GM21737 (cell line): ENCODE data around the gene PACSIN2.

ENCODE experiments used
- ATAC-seq: cut with Tn5 transposase; IDR thresholded peaks from one replicate; pipeline ENCODE4 v1.9.1; 2021; ENCODE audit warnings: mild to moderate bottlenecking, moderate library complexity; ENCODE audit not compliant: unreplicated experiment

Gene PACSIN2

DNA sequence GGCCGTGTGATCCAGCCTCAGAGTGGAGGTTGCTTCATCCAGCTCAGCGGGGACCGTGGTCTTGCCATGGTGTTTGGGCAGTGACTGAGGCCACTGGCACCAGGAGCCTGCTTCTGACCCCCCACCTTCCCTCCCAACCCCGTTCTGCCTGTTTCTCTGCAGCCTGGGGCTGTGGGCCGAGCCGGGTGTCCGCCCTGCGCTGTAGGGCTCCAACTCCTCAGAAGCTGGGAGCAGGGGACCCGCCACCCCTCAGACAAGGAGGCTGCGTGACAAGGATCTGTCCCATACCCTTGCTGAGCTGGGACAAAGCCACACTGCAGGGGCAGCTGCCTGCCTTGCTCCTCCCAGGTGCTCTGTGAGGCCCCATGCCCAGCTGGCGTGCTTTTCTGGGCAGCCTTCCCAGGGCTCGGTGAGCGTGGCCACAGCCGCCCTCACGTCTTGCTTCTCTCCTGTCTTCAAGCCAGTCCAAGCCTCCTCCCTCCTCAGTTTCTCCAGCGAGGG lies 146.1 kb downstream of the PACSIN2 start:
- ATAC-seq, result no peak

- no peak for ATAC-seq
Measured at GRCh38 chr22:42866100-42866499, 148.8 kb downstream of the PACSIN2 start.

DNA sequence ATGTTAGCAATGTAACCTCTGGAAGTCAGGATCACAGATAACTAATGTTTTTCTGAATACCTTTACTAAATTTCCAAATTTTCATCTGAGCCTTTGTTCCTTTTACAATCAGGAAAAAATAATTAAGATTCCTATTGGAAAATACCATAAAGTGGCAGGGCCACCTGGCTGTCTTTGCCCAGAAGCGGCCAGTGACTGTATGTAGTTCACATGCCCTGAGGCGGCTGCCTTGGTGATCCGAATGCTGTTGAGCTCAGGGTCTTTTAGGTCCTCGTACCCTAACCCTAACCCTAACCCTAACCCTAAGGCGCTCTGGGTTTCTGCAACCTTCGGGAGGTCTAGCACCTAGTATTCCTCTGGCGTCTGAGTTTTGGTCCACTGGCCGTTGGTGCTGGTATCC lies 149.4 kb downstream of the PACSIN2 start:
- ATAC-seq, result no peak

DNA sequence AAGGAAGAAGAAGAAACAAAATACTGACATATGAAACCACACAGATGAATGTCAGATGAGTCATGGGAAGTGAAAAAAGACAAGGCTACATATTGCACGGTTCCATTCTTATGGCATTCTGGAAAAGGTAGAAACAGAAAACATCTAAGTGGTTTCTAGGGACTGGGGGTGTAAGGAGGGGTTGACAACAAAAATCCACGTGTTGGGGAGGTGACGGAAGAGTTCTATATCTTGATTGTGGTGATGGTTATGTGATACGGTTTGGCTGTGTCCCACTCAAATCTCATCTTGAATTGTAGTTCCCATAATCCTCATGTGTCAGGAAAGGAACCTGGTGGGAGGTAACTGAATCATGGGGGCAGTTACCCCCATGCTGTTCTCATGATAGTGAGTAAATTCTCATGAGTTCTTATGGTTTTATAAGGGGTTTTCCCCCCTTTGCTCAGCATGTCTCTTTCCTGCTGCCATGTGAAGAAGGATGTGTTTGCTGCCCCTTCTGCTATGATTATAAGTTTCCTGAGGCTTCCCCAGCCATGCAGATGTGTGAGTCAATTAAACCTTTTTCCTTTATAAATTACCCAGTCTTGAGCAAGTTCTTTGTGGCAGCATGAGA lies 151.5 kb downstream of the PACSIN2 start:
- no peak for ATAC-seq

DNA sequence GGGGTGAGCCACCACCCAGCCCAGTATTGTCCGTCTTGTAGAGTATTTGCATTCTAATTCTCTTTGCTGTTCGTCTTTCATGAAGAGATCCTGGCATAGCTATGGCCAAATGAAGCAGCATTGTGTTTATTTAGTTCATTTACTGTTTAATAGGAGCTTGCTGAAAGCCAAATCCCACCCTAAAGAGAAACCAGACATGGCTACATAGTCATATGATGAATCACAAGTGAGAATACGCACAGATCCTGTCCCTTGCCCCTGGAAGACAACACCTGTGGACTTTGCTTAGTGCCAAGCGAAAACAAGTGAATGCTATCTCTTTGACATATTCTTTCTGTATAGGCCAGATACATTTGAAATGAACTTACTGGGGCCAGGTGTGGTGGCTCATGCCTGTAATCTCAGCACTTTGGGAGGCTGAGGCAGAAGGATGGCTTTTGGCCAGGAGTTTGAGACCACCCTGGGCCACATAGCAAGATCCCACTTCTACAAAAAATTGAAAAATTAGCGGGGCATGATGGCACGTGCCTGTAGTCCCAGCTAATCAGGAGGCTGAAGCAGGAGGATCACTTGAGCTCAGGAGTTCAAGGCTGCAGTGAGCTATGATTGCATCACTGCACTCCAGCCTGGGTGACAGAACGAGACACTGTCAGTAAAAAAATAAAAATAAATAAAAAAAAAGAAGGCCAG lies 152.8 kb downstream of the PACSIN2 start:
- no peak for ATAC-seq

- no peak for ATAC-seq
Measured at GRCh38 chr22:42860968-42861367, 154.0 kb downstream of the PACSIN2 start.

DNA sequence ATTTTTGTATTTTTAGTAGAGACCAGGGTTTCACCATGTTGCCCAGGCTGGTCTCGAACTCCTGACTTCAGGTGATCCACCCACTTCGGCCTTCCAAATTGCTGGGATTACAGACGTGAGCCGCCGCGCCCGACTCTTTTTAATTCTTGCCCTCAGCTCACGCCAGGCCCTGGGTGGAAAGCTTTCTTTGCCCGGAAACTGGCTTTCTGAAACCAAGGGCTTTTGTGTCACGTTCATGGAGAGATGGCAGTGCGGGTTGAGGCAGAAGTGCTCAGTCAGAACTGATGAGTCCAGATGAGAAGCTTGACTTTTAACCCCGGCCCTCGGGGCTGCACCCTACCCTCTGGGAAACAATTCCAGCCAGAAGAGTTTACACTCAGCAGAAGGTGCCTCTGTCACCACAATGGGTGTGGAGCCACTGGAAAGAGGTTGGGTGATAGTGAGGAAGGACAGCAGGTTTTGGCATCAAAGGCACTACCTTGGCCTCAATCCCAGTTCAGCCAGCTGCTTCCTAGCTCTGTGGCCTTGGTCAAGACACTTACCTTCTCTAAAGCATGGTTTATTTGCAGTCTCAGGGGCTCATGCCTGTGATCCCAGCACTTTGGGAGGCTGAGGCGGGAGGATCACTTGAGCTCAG lies 157.0 kb downstream of the PACSIN2 start:
- no peak for ATAC-seq

- ATAC-seq, result peak; percentile 78
Measured at GRCh38 chr22:42856865-42857704, 157.9 kb downstream of the PACSIN2 start, which contains the start of gene ARFGAP3. Gene ARFGAP3 (minus strand): TSS chr22:42857273. CDS start chr22:42857182, 91 bp downstream.

GRCh38 chr22:42856179-42856864 lies 158.6 kb downstream of the PACSIN2 start:
- ATAC-seq, result peak; percentile 28

- ATAC-seq, result no peak
Measured at GRCh38 chr22:42855721-42856120, 159.2 kb downstream of the PACSIN2 start.

GRCh38 chr22:42855211-42855610 lies 159.7 kb downstream of the PACSIN2 start:
- no peak for ATAC-seq

DNA sequence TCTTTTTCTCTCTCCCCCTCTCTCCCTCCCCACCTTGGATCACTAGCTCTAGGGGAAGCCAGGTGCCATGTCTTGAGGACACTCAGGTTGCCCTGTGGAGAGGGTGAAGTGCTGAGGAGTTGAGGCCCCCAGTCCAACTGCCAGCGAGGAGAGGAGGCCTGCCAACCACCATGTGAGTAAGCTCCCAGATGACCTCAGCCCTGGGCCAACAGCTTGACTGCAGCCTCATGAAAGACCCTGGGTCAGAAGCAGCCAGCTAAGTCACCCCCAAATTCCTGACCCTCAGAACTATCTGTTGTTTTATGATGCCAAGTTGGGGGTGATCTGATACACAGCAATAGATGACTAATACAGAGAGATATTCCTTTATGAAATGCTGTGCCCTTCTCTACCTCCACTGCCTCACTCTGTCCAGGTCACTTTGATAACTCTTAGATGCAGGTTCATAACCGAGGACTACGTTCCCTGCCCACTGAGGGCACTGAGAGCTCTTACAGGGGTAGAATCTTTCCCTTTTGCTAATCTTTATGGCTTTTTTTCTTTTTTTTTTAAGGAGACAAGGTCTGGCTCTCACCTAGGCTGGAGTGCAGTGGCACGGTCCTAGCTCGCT lies 165.9 kb downstream of the PACSIN2 start:
- ATAC-seq, result no peak

GRCh38 chr22:42847110-42847509 lies 167.8 kb downstream of the PACSIN2 start:
- ATAC-seq, result no peak

GRCh38 chr22:42844756-42845155 lies 170.2 kb downstream of the PACSIN2 start:
- no peak for ATAC-seq

- no peak for ATAC-seq
Measured at GRCh38 chr22:42842658-42843370, 172.1 kb downstream of the PACSIN2 start.

DNA sequence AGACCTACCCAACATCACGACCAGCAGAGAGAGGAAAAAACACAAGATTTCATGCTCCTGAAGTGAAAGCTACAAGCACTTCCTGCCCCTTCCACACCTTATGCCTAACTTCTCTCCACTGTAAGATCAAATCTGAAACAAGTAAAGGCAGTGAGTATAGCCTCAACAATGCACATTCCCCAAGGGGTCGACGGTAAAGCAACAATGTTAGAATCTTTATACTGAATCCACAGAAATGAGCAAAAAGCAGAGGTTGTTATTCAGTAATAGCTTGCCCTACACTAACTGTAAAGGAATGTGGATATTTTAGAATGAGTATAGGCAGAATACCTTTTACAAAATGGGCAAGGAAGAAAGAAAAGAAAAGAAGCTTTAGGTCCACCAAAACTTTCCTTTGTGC lies 173.5 kb downstream of the PACSIN2 start:
- ATAC-seq, result no peak

DNA sequence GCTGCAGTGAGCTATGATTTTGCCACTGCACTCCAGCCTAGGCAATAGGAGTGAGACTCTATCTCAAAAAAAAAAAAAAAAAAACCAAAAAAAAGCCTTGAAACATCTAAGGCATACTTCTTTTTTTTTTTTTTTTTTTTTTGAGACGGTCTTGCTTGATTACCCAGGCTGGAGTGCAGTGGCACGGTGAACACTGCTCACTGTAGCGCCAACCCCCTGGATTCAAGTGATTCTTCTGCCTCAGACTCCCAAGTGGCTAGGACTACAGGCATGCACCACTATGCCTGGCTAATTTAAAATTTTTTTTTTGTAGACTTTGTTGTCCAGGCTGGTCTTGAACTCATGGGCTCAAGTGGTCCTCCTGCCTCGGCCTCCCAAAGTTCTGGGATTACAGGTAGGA lies 177.4 kb downstream of the PACSIN2 start:
- no peak for ATAC-seq

DNA sequence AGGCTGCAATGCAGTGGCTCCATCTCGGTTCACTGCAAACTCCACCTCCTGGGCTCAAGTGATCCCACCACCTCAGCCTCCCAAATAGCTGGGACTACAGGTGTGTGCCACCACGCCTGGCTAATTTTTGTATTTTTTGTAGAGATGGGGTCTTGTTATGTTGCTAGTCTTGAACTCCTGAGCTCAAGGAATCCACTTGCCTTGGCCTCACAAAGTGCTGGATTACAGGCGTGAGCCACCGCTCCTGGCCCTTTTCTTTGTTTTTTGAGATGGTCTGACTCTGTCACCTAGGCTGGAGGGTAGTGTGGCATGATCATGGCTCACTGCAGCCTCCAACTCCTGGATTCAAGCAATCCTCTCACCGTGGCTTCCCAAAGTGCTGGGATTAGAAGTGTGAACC lies 178.9 kb downstream of the PACSIN2 start:
- ATAC-seq, result no peak

- no peak for ATAC-seq
Measured at GRCh38 chr22:42834177-42834949, 180.6 kb downstream of the PACSIN2 start.
